ENCODE data around the gene MPP3. TPM values are rescaled to one million over a fixed set of nuclear protein-coding genes. Genes with fewer than 3 reads are reported as not detected.

MPP3 gene
- total and polyA plus RNA-seq, 2 of the 4 experiments (the other 2 are of a cell fraction), result 5.7 to 11.9 TPM

- Histone ChIP-seq H3K4me1 (ENCODE audit: control insufficient read depth, insufficient read depth, low read length) (no peaks in the 10 kb centered on the region), H3K79me1 (ENCODE audit: low read depth in 1 of 2, low read length in 2 of 2) (no peaks in the 10 kb centered on the region), H3K14ac (replicated peaks; ENCODE audit: low read depth, low read length) (no peak overlapping the region), H3K56ac (ENCODE audit: extremely low read depth, insufficient read depth, low read length) (no peak overlapping the region), H2BK15ac (ENCODE audit: low read depth, low read length) (no peak overlapping the region), H3K27me3 (ENCODE audit: control insufficient read depth, insufficient read depth, low read length) (peaks cover 48% of the 10 kb centered on the region), H2AK5ac (ENCODE audit: low read depth, low read length) (no peak overlapping the region; the same call in 1 of the 2 replicates), H3K18ac (ENCODE audit: low read depth, low read length) (no peak overlapping the region), H3K9me3 (ENCODE audit: control insufficient read depth, insufficient read depth, low read length) (no peaks in the 10 kb centered on the region), H4K20me1 (ENCODE audit: insufficient read depth, low read length) (no peaks in the 10 kb centered on the region), H3K4me3 (ENCODE audit: insufficient read depth, low read depth, low read length) (no peak overlapping the region), H3K9ac (ENCODE audit: low read depth, low read length) (no peak overlapping the region), H2AK9ac (replicated peaks; ENCODE audit: low read depth, low read length, poor library complexity) (no peak overlapping the region), H3K27ac (ENCODE audit: insufficient read depth, low read length) (no peak overlapping the region), H2BK5ac (ENCODE audit: low read depth, low read length, poor library complexity, severe bottlenecking) (no peak overlapping the region), H3K36me3 (ENCODE audit: control insufficient read depth, insufficient read depth, low read length) (no peaks in the 10 kb centered on the region), H2BK20ac (ENCODE audit: low read depth, low read length) (no peak overlapping the region), H3K4me2 (ENCODE audit: low read depth, low read length) (no peak overlapping the region), H2BK120ac (ENCODE audit: low read depth, low read length) (no peak overlapping the region), H2AFZ (replicated peaks; ENCODE audit: low read length, poor library complexity) (no peak overlapping the region), H4K8ac (ENCODE audit: low read depth in 2 of 2, low read length in 2 of 2) (no peak overlapping the region), H3K23ac (ENCODE audit: low read depth, low read length) (no peak overlapping the region), H3K9me1 (ENCODE audit: insufficient read depth, low read length) (0 out of 2 replicates have a peak, but pooled peaks cover 4% of the 10 kb centered on the region), H3K4ac (ENCODE audit: low read depth, low read length) (no peak overlapping the region), H4K91ac (ENCODE audit: insufficient read depth, low read depth, low read length) (no peak overlapping the region), H4K5ac (ENCODE audit: low read depth, low read length) (no peak overlapping the region)
- DNase-seq (no peak), ATAC-seq (ENCODE audit: low read depth) (no peak)
- in situ Hi-C loops (cut with MboI; ENCODE audit: low sequenced_read_pairs), result no loop called here
- no peak for TF ChIP-seq BHLHE40 (IDR thresholded peaks at IDR 0.05; ENCODE audit: low read depth, low read length)
- no peak for TF ChIP-seq ELK1 (IDR thresholded peaks at IDR 0.05; ENCODE audit: borderline replicate concordance, low read depth, low read length)
- TF ChIP-seq FOS (IDR thresholded peaks at IDR 0.05; ENCODE audit: low read depth, low read length), result no peak
- no peak for TF ChIP-seq POLR2A (IDR thresholded peaks at IDR 0.05; ENCODE audit: low read depth, low read length)
- TF ChIP-seq MAZ (IDR thresholded peaks at IDR 0.05; ENCODE audit: borderline replicate concordance, low read depth, low read length), result no peak
- no peak for TF ChIP-seq MXI1 (IDR thresholded peaks at IDR 0.05; ENCODE audit: borderline replicate concordance, low read depth, low read length)
- TF ChIP-seq USF2 (IDR thresholded peaks at IDR 0.05; ENCODE audit: low read depth, low read length), result no peak
- TF ChIP-seq RCOR1 (IDR thresholded peaks at IDR 0.05; ENCODE audit: insufficient replicate concordance, low read length), result no peak
- TF ChIP-seq RFX5 (IDR thresholded peaks at IDR 0.05; ENCODE audit: low read depth, low read length), result no peak
- TF ChIP-seq CTCF (conservative IDR thresholded peaks at IDR 0.05; ENCODE audit: low read depth, low read length), result no peak
- no peak for TF ChIP-seq MAFK (IDR thresholded peaks at IDR 0.05; ENCODE audit: low read depth, low read length)
- no peak for TF ChIP-seq CHD1 (IDR thresholded peaks at IDR 0.05; ENCODE audit: low read depth, low read length)
- TF ChIP-seq SMC3 (IDR thresholded peaks at IDR 0.05; ENCODE audit: low read depth, low read length), result no peak
- dilution Hi-C loops (cut with HindIII; ENCODE audit: low sequenced_read_pairs, unreplicated experiment), result no loop called here
- POLR2A ChIA-PET (ENCODE audit: unreplicated experiment), result no interaction called here
- intact Hi-C loops (cut with micrococcal nuclease), result no loop called here
- WGBS, 2 experiments (ENCODE audit: extremely low coverage in 2 of 2, insufficient read length in 1 of 2), result 100% methylated on average over 1 of the region's 6 CpGs; no CpG with 5 or more reads in 1 of the 2 experiments
- CTCF ChIA-PET, result no interaction called here
- no TSS peak for BruUV-seq (replicated peaks)
Measured at GRCh38 chr17:43758086-43758485, 74.9 kb downstream of the MPP3 start.
